Measurements from ENCODE around the gene CTXN2. TPM values are rescaled to one million over a fixed set of nuclear protein-coding genes. Genes with fewer than 3 reads are reported as not detected.
A peak's percentile ranks its signal among the peaks of the same experiment; 100 is the strongest.

Gene CTXN2
- polyA plus RNA-seq, 1 of the 3 experiments (the other 2 are of a cell fraction): 0.02 TPM

DNA sequence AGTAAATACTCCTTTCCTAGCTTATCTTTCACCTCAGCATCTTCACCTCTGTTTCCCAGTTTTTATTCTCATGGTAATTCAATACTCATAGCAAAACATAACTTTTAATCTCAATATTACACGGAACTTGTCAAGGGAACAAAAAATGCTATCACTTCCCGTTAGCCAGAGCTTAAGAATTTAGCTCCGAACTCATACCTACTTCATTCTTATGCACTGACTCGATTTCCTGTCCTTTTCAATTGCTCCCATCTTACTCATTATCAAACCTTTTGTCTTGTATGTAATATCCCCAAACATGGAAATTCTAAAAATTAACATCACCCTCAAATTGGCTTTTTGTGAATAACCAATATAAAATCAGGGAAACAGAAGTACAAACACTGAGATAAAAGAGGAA, 41.6 kb upstream of the CTXN2 start (continued):
- TF ChIP-seq TAF1 (IDR thresholded peaks at IDR 0.05; ENCODE audit: borderline replicate concordance, low read depth, low read length) (no peak), ELF1 (IDR thresholded peaks at IDR 0.05) (no peak), GATA2 (CRISPR knock-in tag; IDR thresholded peaks at IDR 0.05) (no peak), TEAD4 (IDR thresholded peaks at IDR 0.05; ENCODE audit: borderline replicate concordance, insufficient read depth) (0 out of 2 replicates have a peak, but pooled peaks have one; percentile 56), EZH2phosphoT487 (IDR thresholded peaks at IDR 0.05; ENCODE audit: borderline replicate concordance, low read depth) (no peak), CHD2 (IDR thresholded peaks at IDR 0.05; ENCODE audit: low read length, partially characterized antibody) (no peak), FOXJ3 (CRISPR knock-in tag; IDR thresholded peaks at IDR 0.05) (no peak)
- TF ChIP-seq, protein P1, sequence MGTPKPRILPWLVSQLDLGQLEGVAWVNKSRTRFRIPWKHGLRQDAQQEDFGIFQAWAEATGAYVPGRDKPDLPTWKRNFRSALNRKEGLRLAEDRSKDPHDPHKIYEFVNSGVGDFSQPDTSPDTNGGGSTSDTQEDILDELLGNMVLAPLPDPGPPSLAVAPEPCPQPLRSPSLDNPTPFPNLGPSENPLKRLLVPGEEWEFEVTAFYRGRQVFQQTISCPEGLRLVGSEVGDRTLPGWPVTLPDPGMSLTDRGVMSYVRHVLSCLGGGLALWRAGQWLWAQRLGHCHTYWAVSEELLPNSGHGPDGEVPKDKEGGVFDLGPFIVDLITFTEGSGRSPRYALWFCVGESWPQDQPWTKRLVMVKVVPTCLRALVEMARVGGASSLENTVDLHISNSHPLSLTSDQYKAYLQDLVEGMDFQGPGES (IDR thresholded peaks at IDR 0.05; ENCODE audit: low read depth, low read length): no peak
- TF ChIP-seq, protein P2, sequence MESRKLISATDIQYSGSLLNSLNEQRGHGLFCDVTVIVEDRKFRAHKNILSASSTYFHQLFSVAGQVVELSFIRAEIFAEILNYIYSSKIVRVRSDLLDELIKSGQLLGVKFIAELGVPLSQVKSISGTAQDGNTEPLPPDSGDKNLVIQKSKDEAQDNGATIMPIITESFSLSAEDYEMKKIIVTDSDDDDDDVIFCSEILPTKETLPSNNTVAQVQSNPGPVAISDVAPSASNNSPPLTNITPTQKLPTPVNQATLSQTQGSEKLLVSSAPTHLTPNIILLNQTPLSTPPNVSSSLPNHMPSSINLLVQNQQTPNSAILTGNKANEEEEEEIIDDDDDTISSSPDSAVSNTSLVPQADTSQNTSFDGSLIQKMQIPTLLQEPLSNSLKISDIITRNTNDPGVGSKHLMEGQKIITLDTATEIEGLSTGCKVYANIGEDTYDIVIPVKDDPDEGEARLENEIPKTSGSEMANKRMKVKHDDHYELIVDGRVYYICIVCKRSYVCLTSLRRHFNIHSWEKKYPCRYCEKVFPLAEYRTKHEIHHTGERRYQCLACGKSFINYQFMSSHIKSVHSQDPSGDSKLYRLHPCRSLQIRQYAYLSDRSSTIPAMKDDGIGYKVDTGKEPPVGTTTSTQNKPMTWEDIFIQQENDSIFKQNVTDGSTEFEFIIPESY (IDR thresholded peaks at IDR 0.05; ENCODE audit: borderline replicate concordance, low read depth): no peak

- H3K9me3 ChIP-seq: no peaks in the 10 kb centered on the region
- ChIA-PET POLR2A (no interaction called here), CTCF (no interaction called here)
- no peak overlapping the region for H3K27ac ChIP-seq (ENCODE audit: low read depth in 2 of 2, low read length in 1 of 2)
- H4K20me1 ChIP-seq (ENCODE audit: insufficient read depth): no peaks in the 10 kb centered on the region
- no peak overlapping the region for H3K4me2 ChIP-seq
- H3K9ac ChIP-seq: no peak overlapping the region
- TF ChIP-seq POLR2AphosphoS5 (IDR thresholded peaks at IDR 0.05; ENCODE audit: low read depth, low read length): no peak
- no peak for TF ChIP-seq MXI1 (IDR thresholded peaks at IDR 0.05; ENCODE audit: low read depth, low read length)
- no peak for TF ChIP-seq EP300 (IDR thresholded peaks at IDR 0.05; ENCODE audit: borderline replicate concordance in 1 of 2, low read depth in 1 of 2, low read length in 1 of 2)
- TF ChIP-seq, protein P2 (IDR thresholded peaks at IDR 0.05; ENCODE audit: borderline replicate concordance, low read depth): no peak
- TF ChIP-seq ELF1 (IDR thresholded peaks at IDR 0.05): no peak
- no peak for TF ChIP-seq EZH2phosphoT487 (IDR thresholded peaks at IDR 0.05; ENCODE audit: borderline replicate concordance, low read depth)
- no peak for TF ChIP-seq TCF12 (IDR thresholded peaks at IDR 0.05)
- no peak for TF ChIP-seq GABPA (IDR thresholded peaks at IDR 0.05; ENCODE audit: low read depth)
- TF ChIP-seq FOXM1 (IDR thresholded peaks at IDR 0.05; ENCODE audit: low read depth): no peak
- TF ChIP-seq YY1 (IDR thresholded peaks at IDR 0.05; ENCODE audit: low read depth): no peak
- no peak for TF ChIP-seq RCOR1 (IDR thresholded peaks at IDR 0.05; ENCODE audit: low read length)
- TF ChIP-seq SMC3 (IDR thresholded peaks at IDR 0.05; ENCODE audit: low read depth, low read length): no peak
- TF ChIP-seq FOSL2 (IDR thresholded peaks at IDR 0.05; ENCODE audit: borderline replicate concordance, low read depth): no peak
- TF ChIP-seq, protein P1 (IDR thresholded peaks at IDR 0.05; ENCODE audit: low read depth, low read length): no peak
- TF ChIP-seq, protein P3, sequence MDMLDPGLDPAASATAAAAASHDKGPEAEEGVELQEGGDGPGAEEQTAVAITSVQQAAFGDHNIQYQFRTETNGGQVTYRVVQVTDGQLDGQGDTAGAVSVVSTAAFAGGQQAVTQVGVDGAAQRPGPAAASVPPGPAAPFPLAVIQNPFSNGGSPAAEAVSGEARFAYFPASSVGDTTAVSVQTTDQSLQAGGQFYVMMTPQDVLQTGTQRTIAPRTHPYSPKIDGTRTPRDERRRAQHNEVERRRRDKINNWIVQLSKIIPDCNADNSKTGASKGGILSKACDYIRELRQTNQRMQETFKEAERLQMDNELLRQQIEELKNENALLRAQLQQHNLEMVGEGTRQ (IDR thresholded peaks at IDR 0.05; ENCODE audit: borderline replicate concordance, low read depth, low read length): no peak
- TF ChIP-seq TAF1 (IDR thresholded peaks at IDR 0.05; ENCODE audit: borderline replicate concordance, low read depth, low read length): no peak
- TF ChIP-seq CHD2 (IDR thresholded peaks at IDR 0.05; ENCODE audit: low read length, partially characterized antibody): no peak
- no peaks in the 10 kb centered on the region for H3K79me2 ChIP-seq (ENCODE audit: insufficient read depth)
- WGBS (ENCODE audit: low lambda C conversion rate): 93% methylated on average over 2 of the region's 2 CpGs
- H3K4me1 ChIP-seq (ENCODE audit: control insufficient read depth in 1 of 2, insufficient read depth in 2 of 2, low read depth in 1 of 2, low read length in 1 of 2): no peaks in the 10 kb centered on the region; a peak in 1 of 4 replicates
- no peaks in the 10 kb centered on the region for H3K27me3 ChIP-seq (ENCODE audit: insufficient read depth)
- DNase-seq: no peak
- no peaks in the 10 kb centered on the region for H3K9me2 ChIP-seq
- no peak overlapping the region for H2AFZ ChIP-seq (ENCODE audit: low read depth)
- peaks cover 57 to 79% of the 10 kb centered on the region in 2 experiments for H3K36me3 ChIP-seq (replicated peaks in 1 of 2; ENCODE audit: control insufficient read depth in 1 of 2, insufficient read depth in 2 of 2, low read length in 1 of 2)
- H3F3A ChIP-seq (replicated peaks; ENCODE audit: insufficient read depth): peaks cover 16% of the 10 kb centered on the region
- H3K4me3 ChIP-seq (ENCODE audit: low read depth in 2 of 2, low read length in 1 of 2): no peak overlapping the region
These were observed 37.9 kb upstream of the CTXN2 start for GRCh38 chr15:48153526-48153925.

Measured in SK-N-SH (cell line).